ENCODE measurements around the gene SKP1. TPM values are rescaled to one million over a fixed set of nuclear protein-coding genes. Genes with fewer than 3 reads are reported as not detected.

Gene SKP1
- total RNA-seq, 2 donors from 2014 or later: 357 to 427 TPM

DNA sequence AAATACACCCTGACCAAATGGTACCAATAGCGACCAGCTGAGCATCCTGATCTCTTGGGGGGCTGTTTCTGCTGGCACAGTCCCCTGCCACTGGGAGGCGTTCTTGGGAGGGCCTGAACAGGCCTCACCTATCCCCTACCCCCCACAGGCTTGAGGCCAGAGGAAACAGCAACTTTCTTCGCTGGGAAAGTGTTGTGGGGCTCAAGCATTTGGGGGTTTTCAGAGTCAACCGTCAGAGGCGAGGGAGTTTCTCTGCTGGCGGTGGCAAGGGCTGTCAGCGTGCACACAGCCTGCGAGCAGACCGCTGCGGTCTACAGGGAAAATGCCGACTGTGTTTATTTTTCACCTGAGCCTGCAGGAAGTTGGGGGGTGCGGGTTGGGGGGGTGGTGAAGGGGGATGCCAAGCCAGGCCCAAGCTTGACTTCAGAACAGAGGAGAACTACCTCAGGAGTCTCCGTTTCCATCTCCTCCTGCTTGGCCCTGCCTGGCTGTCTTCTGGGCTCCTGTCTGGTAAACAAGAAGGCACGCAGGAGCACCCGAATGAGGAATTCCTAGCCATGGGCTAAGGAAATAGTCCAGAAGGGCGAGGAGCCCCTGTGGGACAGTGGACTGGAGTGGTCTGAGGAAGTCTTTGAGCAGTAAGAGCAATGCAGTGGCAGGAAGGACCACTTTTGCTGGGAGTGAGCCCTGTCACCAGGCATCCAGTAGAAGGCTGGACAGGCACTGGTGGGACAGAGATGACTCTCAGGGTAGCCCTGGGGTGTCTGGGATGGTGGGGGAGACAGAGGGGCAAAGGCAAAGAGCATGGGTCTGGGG is 44.2 kb downstream of the SKP1 start:
- WGBS, 2 experiments (ENCODE audit: insufficient coverage in 1 of 2, insufficient read length in 1 of 2): 91 to 93% methylated on average over 2 to 16 of the region's 16 CpGs
- DNase-seq: peak; percentile 76
- no peak overlapping the region for H3K27ac ChIP-seq (ENCODE audit: low read depth, low read length)
- no peaks in the 10 kb centered on the region for H3K9me3 ChIP-seq (ENCODE audit: control insufficient read depth, low read length)
- Mint-ChIP-seq H3K27me3 (ENCODE audit: insufficient read depth) (no peaks in the 10 kb centered on the region), H3K27ac (no peak overlapping the region), H3K9me3 (no peaks in the 10 kb centered on the region), H3K4me3 (no peak overlapping the region), H3K36me3 (ENCODE audit: low read depth) (peaks cover 16% of the 10 kb centered on the region), H3K4me1 (peaks cover 5% of the 10 kb centered on the region)
- H3K9ac ChIP-seq (ENCODE audit: extremely low read depth, low read length, poor library complexity, severe bottlenecking): no peak overlapping the region
- no peaks in the 10 kb centered on the region for H3K27me3 ChIP-seq (ENCODE audit: control insufficient read depth, insufficient read depth, low read length, poor library complexity, severe bottlenecking)
- peaks cover 5% of the 10 kb centered on the region for H3K36me3 ChIP-seq (ENCODE audit: control insufficient read depth, insufficient read depth, low read length)
- H3K4me1 ChIP-seq (ENCODE audit: control insufficient read depth, insufficient read depth, low read length): no peaks in the 10 kb centered on the region
- no peak overlapping the region for H3K4me3 ChIP-seq (ENCODE audit: low read length)
- TF ChIP-seq, protein P1, sequence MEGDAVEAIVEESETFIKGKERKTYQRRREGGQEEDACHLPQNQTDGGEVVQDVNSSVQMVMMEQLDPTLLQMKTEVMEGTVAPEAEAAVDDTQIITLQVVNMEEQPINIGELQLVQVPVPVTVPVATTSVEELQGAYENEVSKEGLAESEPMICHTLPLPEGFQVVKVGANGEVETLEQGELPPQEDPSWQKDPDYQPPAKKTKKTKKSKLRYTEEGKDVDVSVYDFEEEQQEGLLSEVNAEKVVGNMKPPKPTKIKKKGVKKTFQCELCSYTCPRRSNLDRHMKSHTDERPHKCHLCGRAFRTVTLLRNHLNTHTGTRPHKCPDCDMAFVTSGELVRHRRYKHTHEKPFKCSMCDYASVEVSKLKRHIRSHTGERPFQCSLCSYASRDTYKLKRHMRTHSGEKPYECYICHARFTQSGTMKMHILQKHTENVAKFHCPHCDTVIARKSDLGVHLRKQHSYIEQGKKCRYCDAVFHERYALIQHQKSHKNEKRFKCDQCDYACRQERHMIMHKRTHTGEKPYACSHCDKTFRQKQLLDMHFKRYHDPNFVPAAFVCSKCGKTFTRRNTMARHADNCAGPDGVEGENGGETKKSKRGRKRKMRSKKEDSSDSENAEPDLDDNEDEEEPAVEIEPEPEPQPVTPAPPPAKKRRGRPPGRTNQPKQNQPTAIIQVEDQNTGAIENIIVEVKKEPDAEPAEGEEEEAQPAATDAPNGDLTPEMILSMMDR (conservative IDR thresholded peaks at IDR 0.05): peak; percentile 58

DNA sequence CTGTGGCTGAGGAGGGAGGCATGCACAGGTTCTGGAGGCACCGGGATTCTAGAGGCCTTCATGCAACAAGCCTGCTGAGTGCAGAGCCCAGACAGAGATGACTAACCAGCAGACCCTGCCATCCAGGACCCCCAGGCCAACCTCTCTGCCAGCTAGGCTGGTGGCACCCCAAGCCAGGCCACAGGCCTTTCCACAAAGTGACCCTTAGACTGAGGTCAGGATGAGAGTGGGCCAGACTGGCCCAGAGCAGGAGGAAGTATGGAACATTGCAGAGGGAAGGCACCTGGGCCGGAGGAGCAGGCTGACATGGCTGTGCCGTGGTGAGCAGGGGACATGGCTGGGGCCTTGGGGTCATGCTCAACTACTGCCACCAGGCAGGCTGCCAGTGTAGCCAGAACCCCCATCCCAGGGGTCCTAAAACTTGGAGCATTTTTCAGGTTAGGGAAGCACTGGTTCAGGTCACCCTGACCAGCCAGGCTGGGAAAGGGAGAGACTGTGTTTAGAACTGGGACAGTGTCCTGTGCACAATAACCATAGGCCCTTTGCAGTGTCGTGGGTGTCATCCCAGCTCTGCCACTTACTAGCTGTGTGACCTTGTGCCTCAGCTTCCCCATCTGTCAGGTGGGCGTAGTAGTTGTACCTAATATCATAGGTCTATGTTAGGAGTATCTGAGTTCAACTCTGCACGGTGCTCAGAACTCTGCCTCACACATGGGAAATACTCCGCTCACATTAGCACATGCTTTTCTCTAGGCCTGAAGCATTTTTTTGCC is 45.0 kb downstream of the SKP1 start:
- Histone ChIP-seq H3K4me3 (ENCODE audit: low read length) (no peak overlapping the region), H3K9me3 (ENCODE audit: control insufficient read depth, low read length) (no peaks in the 10 kb centered on the region), H3K27me3 (ENCODE audit: control insufficient read depth, insufficient read depth, low read length, poor library complexity, severe bottlenecking) (no peaks in the 10 kb centered on the region), H3K36me3 (ENCODE audit: control insufficient read depth, insufficient read depth, low read length) (peaks cover 5% of the 10 kb centered on the region), H3K4me1 (ENCODE audit: control insufficient read depth, insufficient read depth, low read length) (no peaks in the 10 kb centered on the region), H3K9ac (ENCODE audit: extremely low read depth, low read length, poor library complexity, severe bottlenecking) (no peak overlapping the region), H3K27ac (ENCODE audit: low read depth, low read length) (no peak overlapping the region)
- Mint-ChIP-seq H3K27me3 (ENCODE audit: insufficient read depth) (no peaks in the 10 kb centered on the region), H3K4me3 (no peak overlapping the region), H3K9me3 (no peaks in the 10 kb centered on the region), H3K36me3 (ENCODE audit: low read depth) (peaks cover 16% of the 10 kb centered on the region), H3K4me1 (peaks cover 2% of the 10 kb centered on the region), H3K27ac (no peak overlapping the region)
- TF ChIP-seq, protein P1 (conservative IDR thresholded peaks at IDR 0.05): no peak
- DNase-seq: no peak
- WGBS, 2 experiments (ENCODE audit: insufficient coverage in 1 of 2, insufficient read length in 1 of 2): 95 to 97% methylated on average over 6 to 7 of the region's 7 CpGs

DNA sequence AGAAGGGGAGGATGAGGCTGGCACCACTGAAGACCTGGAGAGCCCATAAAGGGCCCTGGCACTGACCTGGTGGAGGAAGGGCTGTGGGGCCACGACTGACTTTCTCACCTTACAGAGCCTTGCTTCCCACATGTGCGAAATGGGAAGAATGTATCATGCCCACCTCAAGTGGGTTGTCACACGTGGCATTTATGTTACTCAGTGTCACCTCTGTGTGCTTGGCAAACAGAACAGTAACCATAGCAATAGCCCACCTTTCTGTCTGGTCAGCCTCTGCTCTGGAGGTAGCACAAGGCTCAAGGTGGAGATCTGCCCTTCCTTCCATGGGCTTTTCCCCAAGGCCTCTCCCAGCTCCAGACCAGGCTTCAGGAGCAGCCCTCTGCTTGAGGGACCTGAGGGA is 45.6 kb downstream of the SKP1 start:
- Mint-ChIP-seq H3K27ac (no peak overlapping the region), H3K27me3 (ENCODE audit: insufficient read depth) (no peaks in the 10 kb centered on the region), H3K4me3 (no peak overlapping the region), H3K4me1 (peaks cover 2% of the 10 kb centered on the region), H3K9me3 (no peaks in the 10 kb centered on the region), H3K36me3 (ENCODE audit: low read depth) (peaks cover 16% of the 10 kb centered on the region)
- H3K9me3 ChIP-seq (ENCODE audit: control insufficient read depth, low read length): no peaks in the 10 kb centered on the region
- WGBS, 2 experiments (ENCODE audit: insufficient coverage in 1 of 2, insufficient read length in 1 of 2): 80 to 93% methylated on average over 3 of the region's 3 CpGs
- no peak overlapping the region for H3K27ac ChIP-seq (ENCODE audit: low read depth, low read length)
- TF ChIP-seq, protein P1 (conservative IDR thresholded peaks at IDR 0.05): no peak
- no peaks in the 10 kb centered on the region for H3K27me3 ChIP-seq (ENCODE audit: control insufficient read depth, insufficient read depth, low read length, poor library complexity, severe bottlenecking)
- no peak overlapping the region for H3K9ac ChIP-seq (ENCODE audit: extremely low read depth, low read length, poor library complexity, severe bottlenecking)
- DNase-seq: no peak
- H3K4me3 ChIP-seq (ENCODE audit: low read length): no peak overlapping the region
- no peaks in the 10 kb centered on the region for H3K4me1 ChIP-seq (ENCODE audit: control insufficient read depth, insufficient read depth, low read length)
- peaks cover 5% of the 10 kb centered on the region for H3K36me3 ChIP-seq (ENCODE audit: control insufficient read depth, insufficient read depth, low read length)
